ENCODE results near the gene NPLOC4. TPM values are rescaled to one million over a fixed set of nuclear protein-coding genes. Genes with fewer than 3 reads are reported as not detected.

Gene NPLOC4
- total RNA-seq, 2 experiments from 2014 or later, result 75.9 to 87.7 TPM

DNA sequence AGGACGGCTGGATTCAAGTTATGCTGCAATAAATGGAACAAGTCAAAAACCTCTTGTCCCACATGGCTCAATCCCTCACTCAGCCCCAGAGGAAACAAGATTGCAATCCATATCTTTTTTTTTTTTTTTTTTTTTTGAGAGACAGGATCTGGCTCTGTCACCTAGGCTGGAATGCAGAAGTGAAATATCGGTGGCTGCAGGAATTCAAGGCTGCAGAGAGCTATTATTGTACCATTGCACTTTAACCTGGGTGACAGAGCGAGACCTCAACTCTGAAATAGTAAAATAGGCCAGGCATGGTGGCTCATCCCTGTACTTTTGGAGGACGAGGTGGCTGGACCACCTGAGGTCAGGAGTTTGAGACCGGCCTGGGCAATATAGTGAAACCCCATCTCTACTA lies 22.1 kb upstream of the NPLOC4 start:
- no peaks in the 10 kb centered on the region for H3K9me3 Mint-ChIP-seq
- no peak overlapping the region for H3K27ac Mint-ChIP-seq
- TF ChIP-seq, protein P1, sequence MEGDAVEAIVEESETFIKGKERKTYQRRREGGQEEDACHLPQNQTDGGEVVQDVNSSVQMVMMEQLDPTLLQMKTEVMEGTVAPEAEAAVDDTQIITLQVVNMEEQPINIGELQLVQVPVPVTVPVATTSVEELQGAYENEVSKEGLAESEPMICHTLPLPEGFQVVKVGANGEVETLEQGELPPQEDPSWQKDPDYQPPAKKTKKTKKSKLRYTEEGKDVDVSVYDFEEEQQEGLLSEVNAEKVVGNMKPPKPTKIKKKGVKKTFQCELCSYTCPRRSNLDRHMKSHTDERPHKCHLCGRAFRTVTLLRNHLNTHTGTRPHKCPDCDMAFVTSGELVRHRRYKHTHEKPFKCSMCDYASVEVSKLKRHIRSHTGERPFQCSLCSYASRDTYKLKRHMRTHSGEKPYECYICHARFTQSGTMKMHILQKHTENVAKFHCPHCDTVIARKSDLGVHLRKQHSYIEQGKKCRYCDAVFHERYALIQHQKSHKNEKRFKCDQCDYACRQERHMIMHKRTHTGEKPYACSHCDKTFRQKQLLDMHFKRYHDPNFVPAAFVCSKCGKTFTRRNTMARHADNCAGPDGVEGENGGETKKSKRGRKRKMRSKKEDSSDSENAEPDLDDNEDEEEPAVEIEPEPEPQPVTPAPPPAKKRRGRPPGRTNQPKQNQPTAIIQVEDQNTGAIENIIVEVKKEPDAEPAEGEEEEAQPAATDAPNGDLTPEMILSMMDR (IDR thresholded peaks at IDR 0.05), result no peak
- H3K36me3 Mint-ChIP-seq (ENCODE audit: low read depth), result peaks cover 4% of the 10 kb centered on the region
- H3K27me3 Mint-ChIP-seq, result no peaks in the 10 kb centered on the region
- intact Hi-C loops (cut with micrococcal nuclease), result no loop called here
- ChIA-PET POLR2A (no interaction called here), CTCF (interaction anchor here (1.3 kb wide), 1 partner anchor 37 kb away, joined by 3 read pairs; no protein-coding TSS in a partner anchor)
- ATAC-seq, result no peak
- peaks cover 25% of the 10 kb centered on the region for H3K4me1 Mint-ChIP-seq (ENCODE audit: low read depth)
- DNase-seq, result no peak
- no peak overlapping the region for H3K4me3 Mint-ChIP-seq

DNA sequence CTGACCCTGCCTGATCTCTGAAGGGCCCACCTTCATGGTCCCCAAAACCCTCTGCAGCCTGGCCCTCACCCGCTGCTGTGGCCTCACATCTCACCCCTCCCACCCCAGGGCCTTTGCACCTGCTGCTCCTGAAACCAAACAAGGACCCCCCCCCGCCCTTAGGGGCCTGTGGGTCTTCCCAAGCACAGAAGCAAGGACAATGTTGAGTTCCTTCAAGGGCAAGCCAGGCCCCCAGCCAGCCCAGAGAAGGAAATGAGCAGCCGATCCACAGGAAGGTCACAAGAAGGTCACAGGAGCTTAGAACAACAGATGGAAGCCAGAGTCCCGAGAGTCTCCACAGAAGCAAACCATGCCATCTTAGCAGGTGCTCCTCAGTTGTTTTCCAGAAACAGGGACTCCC lies 19.9 kb upstream of the NPLOC4 start:
- CTCF ChIA-PET, result interaction anchor here (0.6 to 1.1 kb wide), 2 partner anchors 19 to 56 kb away, joined by 3 read pairs; no protein-coding TSS in a partner anchor
- Mint-ChIP-seq H3K27ac (no peak overlapping the region), H3K4me1 (ENCODE audit: low read depth) (peaks cover 16% of the 10 kb centered on the region), H3K9me3 (no peaks in the 10 kb centered on the region), H3K36me3 (ENCODE audit: low read depth) (no peaks in the 10 kb centered on the region), H3K27me3 (peaks cover under 1% of the 10 kb centered on the region), H3K4me3 (no peak overlapping the region)
- ATAC-seq (no peak), DNase-seq (no peak)
- intact Hi-C loops (cut with micrococcal nuclease), result no loop called here
- TF ChIP-seq, protein P1 (IDR thresholded peaks at IDR 0.05), result no peak
- POLR2A ChIA-PET, result interaction anchor here (0.6 to 1.4 kb wide), 4 partner anchors 9 to 47 kb away, joined by 3 to 6 read pairs (median 4); partner anchors contain the start of gene MRPL12

DNA sequence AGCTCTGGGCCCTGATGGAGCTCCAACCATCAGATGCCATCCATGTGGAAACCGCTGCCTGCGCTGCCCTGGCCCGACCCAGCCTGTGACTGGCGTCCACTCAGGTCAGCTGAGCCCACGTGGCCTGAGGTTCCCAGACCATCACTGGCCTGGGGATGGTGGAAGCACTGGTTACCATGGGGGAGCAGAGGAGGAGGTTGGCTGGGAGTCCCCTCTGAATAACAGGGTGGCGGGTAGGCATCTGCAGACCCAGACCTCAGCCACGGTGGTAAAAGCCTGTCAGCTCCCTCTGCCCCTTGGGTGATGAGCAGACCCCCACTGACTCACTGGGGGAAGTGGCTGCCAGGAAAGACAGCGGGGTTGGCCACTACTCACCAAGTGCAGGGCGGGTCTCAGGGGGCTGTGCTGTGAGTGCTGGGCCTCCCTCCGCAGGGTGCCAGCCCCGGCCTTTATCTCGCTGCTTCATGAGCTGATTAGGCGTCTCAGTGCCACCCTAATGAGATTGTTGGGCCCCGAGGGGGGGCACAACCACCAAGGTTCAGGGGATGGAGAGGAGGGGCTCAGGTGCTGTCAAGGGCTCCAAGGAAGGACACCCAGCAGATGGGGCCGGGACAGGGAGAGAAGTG lies 19.3 kb upstream of the NPLOC4 start, which contains the start of gene PDE6G:
Gene PDE6G, minus strand, starts transcription at position 425 of the 626 bp plus-strand sequence. CDS start 3,237 bp downstream, outside the sequence.
- intact Hi-C loops (cut with micrococcal nuclease), result no loop called here
- TF ChIP-seq, protein P1 (IDR thresholded peaks at IDR 0.05), result no peak
- POLR2A ChIA-PET, result interaction anchor here (0.6 to 1.4 kb wide), 6 partner anchors 9 to 236 kb away, joined by 3 to 6 read pairs (median 4); partner anchors contain the start of gene MRPL12

DNA sequence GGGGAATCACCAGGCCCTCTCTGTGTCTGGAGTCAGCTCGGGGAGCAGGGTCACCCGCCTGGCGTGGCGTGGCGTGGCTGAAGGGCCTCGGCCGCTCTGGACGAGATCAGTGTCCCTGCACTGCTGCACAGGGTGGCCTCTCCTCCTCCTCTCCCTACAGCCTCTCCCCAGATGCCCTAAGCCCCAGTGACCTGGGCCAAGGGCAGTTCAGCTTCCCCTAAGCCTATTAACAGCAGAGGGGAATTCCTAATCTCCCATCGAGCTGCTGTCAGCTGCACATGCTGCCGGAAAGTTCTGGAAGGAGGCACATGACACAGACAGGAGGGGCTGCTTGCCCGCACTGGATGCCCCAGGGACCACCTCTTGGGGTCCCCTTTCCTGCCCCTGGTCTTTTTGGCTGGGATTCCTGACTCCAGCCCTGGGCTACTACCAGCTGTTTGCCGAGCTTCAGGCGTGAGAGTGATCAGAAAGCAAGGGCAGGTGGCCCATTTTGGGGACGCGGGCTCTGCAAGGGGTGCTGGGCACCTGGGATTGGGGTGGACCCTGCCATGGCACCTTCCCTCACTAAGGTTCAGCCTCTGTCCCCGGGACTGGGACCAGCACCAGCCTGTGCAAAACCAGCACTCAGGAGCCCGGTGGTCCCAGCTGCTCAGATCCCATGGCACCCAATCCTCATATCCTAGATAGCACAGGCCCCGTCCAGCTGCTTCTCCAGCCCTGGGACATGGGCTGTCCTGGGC lies 18.6 kb upstream of the NPLOC4 start:
- Mint-ChIP-seq H3K27me3 (peaks cover 2% of the 10 kb centered on the region), H3K9me3 (no peaks in the 10 kb centered on the region), H3K36me3 (ENCODE audit: low read depth) (no peaks in the 10 kb centered on the region), H3K4me1 (ENCODE audit: low read depth) (peaks cover 16% of the 10 kb centered on the region), H3K27ac (no peak overlapping the region), H3K4me3 (no peak overlapping the region)
- intact Hi-C loops (cut with micrococcal nuclease), result no loop called here
- POLR2A ChIA-PET, result interaction anchor here (0.7 to 1.7 kb wide), 4 partner anchors 10 to 237 kb away, joined by 3 to 6 read pairs (median 4); partner anchors contain the start of gene MRPL12
- TF ChIP-seq, protein P1 (IDR thresholded peaks at IDR 0.05), result no peak
- CTCF ChIA-PET, result no interaction called here
- DNase-seq (no peak), ATAC-seq (no peak)

More for the DNA sequence above, 19.3 kb upstream of the NPLOC4 start, which contains the start of gene PDE6G:
- no peaks in the 10 kb centered on the region for H3K36me3 Mint-ChIP-seq (ENCODE audit: low read depth)
- H3K4me3 Mint-ChIP-seq, result no peak within 1 kb of the TSS
- CTCF ChIA-PET, result interaction anchor here (0.6 to 1.1 kb wide), 2 partner anchors 19 to 55 kb away, joined by 3 read pairs; no protein-coding TSS in a partner anchor
- H3K27ac Mint-ChIP-seq, result no peak within 1 kb of the TSS
- DNase-seq (no peak), ATAC-seq (no peak)
- H3K9me3 Mint-ChIP-seq, result no peaks in the 10 kb centered on the region
- peaks cover 2% of the 10 kb centered on the region for H3K27me3 Mint-ChIP-seq
- peaks cover 16% of the 10 kb centered on the region for H3K4me1 Mint-ChIP-seq (ENCODE audit: low read depth)

Measured in activated CD8-positive, alpha-beta T cell treated with anti-CD3 and anti-CD28 coated beads for 36 hours (primary cell).